ENCODE measurements around the gene EEPD1.

Gene EEPD1

GRCh38 chr7:36299223-36299774 lies 146.2 kb downstream of the EEPD1 start:
- DNase-seq (ENCODE audit: low read depth): no peak

DNA sequence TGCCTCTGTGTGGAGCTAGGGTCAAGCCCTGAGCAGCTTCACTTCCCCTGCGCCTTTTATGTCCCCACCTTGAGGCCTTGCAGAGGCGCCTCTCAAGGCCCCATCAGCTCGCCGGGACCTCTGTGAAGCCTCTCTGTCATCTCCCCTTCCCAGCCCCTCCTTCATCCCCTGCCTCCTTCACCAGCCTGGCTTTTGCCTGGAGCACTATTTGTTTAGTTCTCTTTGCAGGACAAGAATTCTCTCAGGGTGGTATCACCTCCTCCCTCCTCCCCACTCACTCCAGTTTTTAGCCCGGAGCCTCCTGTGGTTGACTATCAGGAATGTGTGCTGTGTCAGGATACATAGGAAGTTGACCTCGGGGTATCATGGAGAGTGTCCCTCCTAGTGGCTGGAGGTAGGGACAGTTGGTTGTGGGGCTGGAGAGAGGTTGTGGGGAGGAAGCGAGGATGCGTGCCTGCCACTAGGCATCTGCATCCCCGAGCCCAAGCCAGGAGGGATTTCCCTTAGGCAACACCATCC lies 146.8 kb downstream of the EEPD1 start:
- DNase-seq (ENCODE audit: low read depth): no peak

- DNase-seq (ENCODE audit: low read depth): no peak
Observed at GRCh38 chr7:36300696-36301350, 147.8 kb downstream of the EEPD1 start.

- DNase-seq (ENCODE audit: low read depth): no peak
Observed at GRCh38 chr7:36301914-36302771, 149.1 kb downstream of the EEPD1 start.

GRCh38 chr7:36303202-36304098 lies 150.4 kb downstream of the EEPD1 start:
- DNase-seq (ENCODE audit: low read depth): no peak

- DNase-seq (ENCODE audit: low read depth): no peak
Observed at GRCh38 chr7:36304099-36304425, 151.0 kb downstream of the EEPD1 start.

- no peak for DNase-seq (ENCODE audit: low read depth)
Observed at GRCh38 chr7:36305226-36305625, 152.2 kb downstream of the EEPD1 start.

- DNase-seq (ENCODE audit: low read depth): no peak
Observed at GRCh38 chr7:36305648-36306047, 152.6 kb downstream of the EEPD1 start.

DNA sequence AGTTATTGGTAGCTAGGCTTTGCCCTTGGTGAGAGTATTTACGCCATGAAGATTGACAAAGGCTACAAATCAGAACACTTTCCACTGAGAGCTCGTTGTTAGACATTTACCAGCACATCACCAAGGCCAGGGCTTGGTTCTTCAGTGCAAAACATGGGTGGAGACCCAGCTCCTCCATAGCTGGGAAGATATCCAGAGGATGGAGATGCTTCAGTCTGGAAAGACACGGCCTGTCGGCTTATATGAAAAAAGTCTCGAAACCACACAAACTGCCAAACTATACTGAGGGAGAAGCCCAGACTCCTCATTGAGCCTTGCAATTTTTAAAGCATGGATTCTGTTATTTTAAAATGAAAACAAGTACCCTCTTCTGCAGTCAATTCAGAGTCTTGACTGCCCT lies 153.2 kb downstream of the EEPD1 start:
- DNase-seq (ENCODE audit: low read depth): no peak

DNA sequence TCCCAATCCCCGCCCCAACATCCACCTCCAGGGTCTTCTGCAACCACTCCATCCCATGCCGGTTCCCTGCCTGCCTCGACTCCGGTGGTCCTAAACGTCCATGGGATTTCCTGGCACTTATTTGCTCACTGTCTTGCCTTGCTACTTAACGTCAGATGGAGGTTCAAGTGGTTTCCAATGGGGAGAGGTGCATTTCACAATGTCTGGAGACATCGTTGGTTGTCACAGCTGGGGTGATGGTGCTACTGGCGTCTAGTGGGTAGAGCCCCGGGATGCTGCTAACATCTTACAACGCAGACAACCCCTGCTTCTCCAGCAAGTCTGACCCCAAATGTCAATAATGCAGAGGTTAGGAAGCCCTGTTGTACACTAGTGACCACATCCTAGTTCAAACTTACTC lies 153.7 kb downstream of the EEPD1 start:
- no peak for DNase-seq (ENCODE audit: low read depth)

DNA sequence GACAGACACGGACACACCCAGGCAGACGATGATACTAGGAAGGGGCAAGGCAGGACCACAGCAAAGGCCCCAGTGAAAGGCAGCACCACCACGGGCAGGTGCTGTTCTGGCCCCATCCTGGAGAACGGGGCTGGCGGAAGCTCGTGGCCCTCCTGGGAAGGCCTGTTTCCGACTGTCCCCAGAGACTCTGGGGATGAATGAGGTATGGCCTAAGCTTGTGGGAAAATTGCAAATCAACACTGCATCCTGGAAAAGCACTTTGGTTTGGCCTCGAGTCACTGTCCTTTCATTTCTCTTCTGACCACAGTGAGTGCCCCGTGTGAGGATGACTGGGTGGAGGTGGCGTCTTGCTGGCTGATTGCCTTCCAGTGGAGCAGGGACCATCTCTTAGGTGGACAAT lies 155.0 kb downstream of the EEPD1 start:
- DNase-seq (ENCODE audit: low read depth): no peak

DNA sequence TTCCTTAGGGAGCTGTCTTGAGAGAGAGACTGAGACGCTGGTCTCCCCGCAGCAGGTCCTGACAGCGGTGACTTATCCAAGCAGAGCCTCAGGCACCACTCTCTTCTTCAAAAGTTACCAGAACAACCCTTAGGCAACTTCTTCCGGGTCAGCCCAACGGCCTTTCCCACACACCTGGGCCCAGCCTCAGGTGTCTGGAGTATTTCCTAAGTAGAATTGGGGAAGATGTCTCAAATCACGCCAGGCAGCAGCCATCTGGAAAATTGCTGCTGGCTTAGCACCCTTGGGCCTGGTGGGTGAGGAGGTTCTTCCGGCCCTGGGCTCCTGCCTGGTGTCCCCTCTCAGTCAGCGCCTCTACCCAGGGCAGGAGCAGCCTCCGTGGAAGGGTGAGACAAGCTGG lies 156.2 kb downstream of the EEPD1 start:
- DNase-seq (ENCODE audit: low read depth): no peak

DNA sequence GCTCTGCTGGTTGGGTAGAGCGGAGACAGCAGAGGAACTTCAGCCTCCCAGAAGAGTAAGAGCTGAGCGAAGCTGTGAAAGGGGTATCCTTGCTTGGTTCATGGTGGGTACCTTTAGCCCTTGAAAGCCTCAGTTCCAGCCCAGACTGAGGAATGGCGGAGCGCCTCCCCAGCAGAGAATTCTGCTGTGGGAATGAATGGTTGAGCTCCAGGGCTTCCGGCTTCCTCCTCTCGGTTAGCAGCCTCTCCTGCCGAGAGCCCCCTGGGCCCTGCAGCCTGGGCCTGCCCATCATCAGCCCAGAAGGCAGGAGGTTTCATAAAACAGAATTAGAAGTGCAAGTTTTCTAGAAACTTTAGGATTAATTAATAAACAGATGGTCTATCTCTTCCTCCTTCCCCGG lies 156.7 kb downstream of the EEPD1 start:
- DNase-seq (ENCODE audit: low read depth): no peak

GRCh38 chr7:36310897-36311296 lies 157.8 kb downstream of the EEPD1 start:
- DNase-seq (ENCODE audit: low read depth): no peak

DNA sequence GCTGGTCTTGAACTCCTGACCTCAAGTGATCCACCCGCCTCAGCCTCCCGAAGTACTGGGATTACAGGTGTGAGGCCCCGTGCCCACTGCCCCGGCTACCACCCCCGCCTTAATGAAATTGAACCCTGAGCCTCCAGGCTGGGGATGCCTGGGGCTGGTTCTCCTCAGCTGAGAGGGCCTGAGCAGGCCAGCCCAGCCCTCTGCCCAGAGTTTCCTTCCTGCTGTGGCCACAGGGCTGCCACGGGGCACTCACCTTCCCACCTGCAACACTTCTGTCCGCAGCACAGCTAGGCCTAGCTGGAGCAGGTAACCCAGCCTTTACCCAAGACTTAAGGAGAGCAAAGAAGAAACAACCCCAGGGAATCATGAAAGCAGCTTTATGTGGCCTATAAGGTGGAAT lies 158.5 kb downstream of the EEPD1 start:
- no peak for DNase-seq (ENCODE audit: low read depth)

DNA sequence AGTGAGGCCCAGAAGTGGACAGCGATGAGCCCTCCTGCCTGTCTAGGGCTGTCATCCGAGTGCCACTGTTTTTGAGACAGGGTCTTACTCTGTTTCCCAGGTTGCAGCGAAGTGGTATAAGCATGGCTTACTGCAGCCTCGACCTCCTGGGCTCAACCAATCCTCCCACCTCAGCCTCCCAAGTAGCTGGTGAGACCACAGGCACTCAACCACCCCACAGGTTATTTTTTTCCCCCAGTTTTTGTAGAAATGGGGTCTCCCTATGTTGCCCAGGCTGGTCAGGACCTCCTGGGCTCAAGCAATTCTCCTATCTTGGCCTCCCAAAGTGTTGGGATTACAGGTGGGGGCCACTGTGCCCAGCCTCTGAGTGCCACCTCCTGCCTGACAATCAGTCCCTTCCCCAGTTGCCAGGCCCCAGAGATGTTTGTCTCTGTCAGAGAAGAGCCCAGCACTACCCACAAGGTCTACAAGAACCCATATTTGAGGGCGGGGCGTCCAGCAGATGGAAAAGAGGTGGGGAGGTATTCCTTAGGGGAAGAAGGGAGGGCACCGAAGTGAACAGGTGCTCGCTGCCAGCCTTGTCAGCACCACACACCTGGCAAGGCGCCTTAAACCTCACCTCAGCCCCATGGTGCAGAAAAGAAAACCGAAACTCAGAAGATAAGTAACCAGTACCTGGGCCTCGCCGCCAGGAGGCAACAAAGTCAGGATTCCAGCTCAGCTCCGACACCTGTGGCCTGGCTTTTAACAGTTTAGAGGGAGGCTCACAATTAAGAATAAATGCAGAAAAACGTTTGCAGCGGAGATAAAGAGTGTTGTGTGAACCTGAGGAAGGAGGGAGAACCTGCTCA lies 159.2 kb downstream of the EEPD1 start:
- DNase-seq (ENCODE audit: low read depth): no peak

DNA sequence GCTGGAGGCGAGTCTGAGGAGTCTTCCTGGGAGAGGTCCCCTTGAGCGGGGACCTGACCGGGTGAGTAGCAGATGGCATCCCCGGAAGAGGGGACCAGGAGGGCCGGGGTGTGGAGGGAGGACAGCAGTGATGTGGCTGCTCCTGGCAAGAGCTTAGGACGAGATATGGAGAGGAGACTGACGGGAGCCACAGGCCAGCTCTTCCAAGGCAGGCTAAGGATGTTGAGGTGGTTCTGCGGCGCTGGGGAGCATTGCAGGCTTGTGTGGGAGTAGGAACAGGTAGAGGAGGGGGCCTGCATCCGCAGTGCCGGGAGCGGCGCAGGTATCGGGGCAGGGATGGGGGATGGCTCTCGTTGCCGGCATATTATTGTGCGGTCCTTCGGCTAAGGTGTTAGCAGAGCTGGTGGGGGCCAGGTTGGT lies 159.9 kb downstream of the EEPD1 start:
- no peak for DNase-seq (ENCODE audit: low read depth)

DNA sequence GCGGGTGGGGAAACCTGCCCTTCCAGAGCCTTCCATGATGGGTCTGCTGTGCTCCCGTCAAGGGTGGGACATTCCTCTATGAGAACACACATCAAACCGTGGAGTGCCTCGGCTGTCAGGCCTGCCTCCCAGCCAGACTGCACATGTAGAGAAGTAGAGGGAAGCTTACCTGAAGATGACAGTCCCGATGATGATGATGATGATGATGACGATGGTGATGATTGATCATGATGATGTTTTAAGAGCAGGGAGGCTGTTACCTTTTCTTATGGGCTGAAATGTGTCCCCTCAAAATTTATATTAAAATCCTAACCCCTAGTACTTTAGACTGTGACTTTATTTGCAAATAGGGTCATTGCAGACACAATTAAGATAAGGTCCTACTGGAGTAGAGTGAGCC lies 160.6 kb downstream of the EEPD1 start:
- DNase-seq (ENCODE audit: low read depth): no peak

DNA sequence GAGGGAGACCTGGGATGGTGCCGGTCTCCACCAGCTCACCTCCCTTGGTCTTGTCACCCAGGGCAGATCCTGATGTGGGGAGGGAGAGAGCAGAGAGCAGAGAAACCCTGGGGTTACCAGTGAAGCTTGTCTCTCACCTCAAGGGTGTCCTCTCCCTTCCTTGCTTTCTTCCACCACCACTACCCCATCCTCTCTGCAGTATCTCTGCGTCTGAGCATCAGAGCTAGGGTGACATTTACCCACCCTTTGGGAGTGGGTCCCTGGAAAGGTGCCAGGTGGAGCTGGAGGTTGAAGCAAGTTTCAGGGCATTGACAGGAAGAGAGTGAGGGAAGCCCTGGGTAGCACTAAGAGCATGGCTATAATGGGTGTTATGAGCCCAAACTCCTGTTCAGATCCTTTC lies 161.4 kb downstream of the EEPD1 start:
- no peak for DNase-seq (ENCODE audit: low read depth)

GRCh38 chr7:36315309-36315944 lies 162.4 kb downstream of the EEPD1 start:
- no peak for DNase-seq (ENCODE audit: low read depth)

DNA sequence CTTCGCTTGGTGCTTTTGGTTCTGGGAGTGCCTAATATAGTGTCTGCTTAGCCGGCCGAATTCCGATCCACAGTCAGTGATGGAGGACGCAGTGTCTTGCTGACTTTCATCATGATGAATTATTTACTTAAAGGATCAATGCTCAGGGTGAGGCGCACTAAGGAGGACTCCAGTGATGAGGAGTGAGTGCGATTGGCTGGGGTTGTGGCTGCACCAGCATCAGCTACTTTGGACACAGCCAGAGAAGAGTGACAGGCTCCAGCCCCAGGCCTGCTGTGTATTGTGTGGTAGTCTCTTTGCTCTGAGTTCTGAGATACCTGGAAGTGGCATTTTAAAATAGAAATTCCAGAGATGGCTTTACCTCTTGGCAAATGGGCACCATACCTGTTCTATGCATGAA lies 163.3 kb downstream of the EEPD1 start:
- DNase-seq (ENCODE audit: low read depth): no peak
